KMS-11 (cell line): Measurements from ENCODE around the gene LRR1.
A peak's percentile ranks its signal among the peaks of the same experiment; 100 is the strongest.

ENCODE experiments used
- H2AFZ ChIP-seq: fragments of 200-600 bp; sonication (generic); 2 replicates; pipeline ENCODE4 v1.6.1; 2016; ENCODE audit warnings: antibody characterized with exemption, mixed run types, low read depth
- H3K27ac ChIP-seq: fragments of 200-600 bp; sonication (generic); 2 replicates; pipeline ENCODE4 v1.6.1; 2016; ENCODE audit warnings: mild to moderate bottlenecking, mixed run types
- H3K27me3 ChIP-seq: fragments of 200-600 bp; sonication (generic); 2 replicates; pipeline ENCODE4 v1.6.1; 2017; ENCODE audit warnings: mild to moderate bottlenecking, low read depth, mixed run types, moderate library complexity; ENCODE audit not compliant: insufficient read depth
- H3K36me3 ChIP-seq: fragments of 200-600 bp; sonication (generic); 2 replicates; pipeline ENCODE4 v1.6.1; 2017; ENCODE audit warnings: mild to moderate bottlenecking, mixed run types; ENCODE audit not compliant: insufficient read depth
- H3K4me1 ChIP-seq: fragments of 200-600 bp; sonication (generic); 2 replicates; pipeline ENCODE4 v1.6.1; 2016; ENCODE audit warnings: mild to moderate bottlenecking, low read depth, mixed run types; ENCODE audit not compliant: poor library complexity, severe bottlenecking
- H3K4me2 ChIP-seq: fragments of 200-600 bp; sonication (generic); 2 replicates; pipeline ENCODE4 v1.7.0; 2016; ENCODE audit warnings: mild to moderate bottlenecking, mixed run types
- H3K4me3 ChIP-seq: fragments of 200-600 bp; sonication (generic); IDR thresholded peaks from 2 replicates; pipeline ENCODE4 v1.6.1; 2017; ENCODE audit warnings: low read depth, low read length, mixed read lengths; ENCODE audit not compliant: insufficient read depth
- H3K79me2 ChIP-seq: fragments of 200-600 bp; sonication (generic); 2 replicates; pipeline ENCODE4 v1.6.1; 2016; ENCODE audit warnings: low read depth, mixed run types; ENCODE audit not compliant: insufficient read depth
- H3K9ac ChIP-seq: fragments of 200-600 bp; sonication (generic); 2 replicates; pipeline ENCODE4 v1.6.1; 2016; ENCODE audit warnings: mild to moderate bottlenecking, mixed run types
- H4K20me1 ChIP-seq: fragments of 200-600 bp; sonication (generic); 2 replicates; pipeline ENCODE4 v1.6.1; 2016; ENCODE audit warnings: mild to moderate bottlenecking, mixed run types; ENCODE audit not compliant: insufficient read depth
- CTCF ChIP-seq: fragments of 200-600 bp; sonication (generic); conservative IDR thresholded peaks from 2 replicates; pipeline ENCODE4 v1.6.1; 2017; ENCODE audit warnings: low read depth, mild to moderate bottlenecking, antibody characterized with exemption, low read length, moderate library complexity, mixed read lengths

Gene LRR1

GRCh38 chr14:49589387-49589786 is 9.4 kb upstream of the LRR1 start:
- no peak overlapping the region for H2AFZ ChIP-seq
- no peak overlapping the region for H3K4me2 ChIP-seq

DNA sequence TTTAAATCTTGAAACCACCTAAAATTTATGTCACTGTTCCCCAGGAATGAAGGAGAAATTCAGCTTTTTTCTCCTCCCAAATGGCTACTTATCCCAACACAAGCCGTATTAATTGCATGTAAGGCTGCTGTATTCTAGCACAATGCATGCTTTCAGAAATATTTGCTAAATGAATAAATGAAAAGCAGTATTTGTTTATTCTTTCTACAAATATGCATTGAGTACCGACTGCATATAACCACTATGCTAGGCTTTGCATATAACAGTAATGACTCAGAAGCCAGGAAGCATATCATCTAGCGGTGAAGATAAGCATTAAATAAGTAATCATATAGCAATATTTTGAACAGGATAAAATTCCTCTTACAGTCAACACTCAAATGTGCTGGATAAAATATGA is 5.7 kb upstream of the LRR1 start:
- no peak for TF ChIP-seq CTCF

More at GRCh38 chr14:49589387-49589786, 9.4 kb upstream of the LRR1 start:
- no peaks in the 10 kb centered on the region for H3K27me3 ChIP-seq
- H3K79me2 ChIP-seq: peaks cover 18% of the 10 kb centered on the region
- TF ChIP-seq CTCF: no peak
- H4K20me1 ChIP-seq: no peaks in the 10 kb centered on the region
- H3K36me3 ChIP-seq: no peaks in the 10 kb centered on the region
- no peak overlapping the region for H3K9ac ChIP-seq
- H3K4me1 ChIP-seq: peaks cover 13% of the 10 kb centered on the region
- H3K4me3 ChIP-seq: no peak overlapping the region
- no peak overlapping the region for H3K27ac ChIP-seq

GRCh38 chr14:49594347-49595091 is 4.2 kb upstream of the LRR1 start:
- H3K79me2 ChIP-seq: peaks cover 13% of the 10 kb centered on the region
- no peak overlapping the region for H3K27ac ChIP-seq

More for the DNA sequence above, 5.7 kb upstream of the LRR1 start:
- Histone ChIP-seq H3K36me3 (no peaks in the 10 kb centered on the region), H3K4me3 (no peak overlapping the region), H3K9ac (no peak overlapping the region), H4K20me1 (no peaks in the 10 kb centered on the region), H3K4me2 (no peak overlapping the region), H3K27me3 (no peaks in the 10 kb centered on the region), H3K79me2 (peaks cover 7% of the 10 kb centered on the region), H3K4me1 (peaks cover 10% of the 10 kb centered on the region), H2AFZ (no peak overlapping the region), H3K27ac (no peak overlapping the region)

GRCh38 chr14:49598189-49598484 is 603 bp upstream of the LRR1 start:
- H3K4me2 ChIP-seq: peak overlapping the region; percentile 60
- no peaks in the 10 kb centered on the region for H4K20me1 ChIP-seq
- peaks cover 18% of the 10 kb centered on the region for H3K4me1 ChIP-seq
- H2AFZ ChIP-seq: peak overlapping the region; percentile 52
- H3K36me3 ChIP-seq: no peaks in the 10 kb centered on the region
- peak overlapping the region; percentile 96 for H3K9ac ChIP-seq
- H3K4me3 ChIP-seq: no peak overlapping the region
- H3K27ac ChIP-seq: peak overlapping the region; percentile 94
- H3K79me2 ChIP-seq: peaks cover 46% of the 10 kb centered on the region
- TF ChIP-seq CTCF: no peak
- H3K27me3 ChIP-seq: no peaks in the 10 kb centered on the region

More at GRCh38 chr14:49594347-49595091, 4.2 kb upstream of the LRR1 start:
- H3K9ac ChIP-seq: no peak overlapping the region
- H3K4me3 ChIP-seq: no peak overlapping the region
- TF ChIP-seq CTCF: no peak
- H3K4me2 ChIP-seq: no peak overlapping the region
- H3K4me1 ChIP-seq: peaks cover 10% of the 10 kb centered on the region
- H3K27me3 ChIP-seq: no peaks in the 10 kb centered on the region
- no peaks in the 10 kb centered on the region for H3K36me3 ChIP-seq
- no peaks in the 10 kb centered on the region for H4K20me1 ChIP-seq
- no peak overlapping the region for H2AFZ ChIP-seq
